ENCODE data around the gene SF3B3. TPM values are rescaled to one million over a fixed set of nuclear protein-coding genes. Genes with fewer than 3 reads are reported as not detected.

SF3B3 gene
- total and polyA plus RNA-seq, 10 of the 15 experiments (the other 5 are each of a cell fraction or from before 2014, with no cell fraction given), result 134 to 453 (median 215) TPM

- peak overlapping the region; percentile 84 for H3K27ac ChIP-seq (ENCODE audit: control insufficient read depth, insufficient read depth)
- CTCF ChIA-PET, result interaction anchor here (0.6 to 1.3 kb wide), 6 partner anchors 21 to 74 kb away, joined by 3 to 6 read pairs (median 4); no protein-coding TSS in a partner anchor
- SMC1A ChIA-PET (ENCODE audit: uncharacterized antibody, unreplicated experiment), result interaction anchor here (0.8 to 3.3 kb wide), 14 partner anchors 11 to 108 kb away, joined by 3 to 11 read pairs (median 4); partner anchors contain the start of genes FCSK and ST3GAL2
- POLR2A ChIA-PET, result interaction anchor here (0.6 to 2.4 kb wide), 9 partner anchors 38 to 102 kb away, joined by 3 to 16 read pairs (median 5); no protein-coding TSS in a partner anchor
- ATAC-seq (peak; percentile 95), DNase-seq (ENCODE audit: low read depth, low spot score) (peak; percentile 96), FAIRE-seq (peak; percentile 100)
- H3K9ac ChIP-seq (ENCODE audit: control insufficient read depth, insufficient read depth, low read length), result peak overlapping the region; percentile 53; the same call in 1 of the 2 replicates
- H3K79me2 ChIP-seq (ENCODE audit: control insufficient read depth, insufficient read depth, low read length), result no peaks in the 10 kb centered on the region
- no peaks in the 10 kb centered on the region for H3K9me3 ChIP-seq (replicated peaks; ENCODE audit: control insufficient read depth, insufficient read depth, low read length)
- no TSS peak for BruUV-seq (replicated peaks)
- H4K20me1 ChIP-seq (ENCODE audit: control insufficient read depth, insufficient read depth), result no peaks in the 10 kb centered on the region
- H3K4me1 ChIP-seq (ENCODE audit: control insufficient read depth, insufficient read depth, low read length), result peaks cover 27% of the 10 kb centered on the region
- H3K36me3 ChIP-seq (ENCODE audit: control insufficient read depth in 2 of 2, insufficient read depth in 2 of 2, low read length in 1 of 2), result peaks cover 10 to 17% of the 10 kb centered on the region in 2 experiments; a peak in 3 of 4 replicates
- RAD21 ChIA-PET (ENCODE audit: unreplicated experiment), result interaction anchor here (0.9 to 3.2 kb wide), 11 partner anchors 19 to 130 kb away, joined by 3 to 19 read pairs (median 5); partner anchors contain the start of gene DDX19A
- in situ Hi-C loops (cut with MboI) (no loop called here), intact Hi-C loops (cut with micrococcal nuclease; ENCODE audit: unreplicated experiment) (loop anchor here (1.0 to 2.0 kb wide), 5 partner anchors 22 to 96 kb away; partner anchors contain the start of genes COG4, FCSK, SF3B3 and ST3GAL2)
- H3K4me3 ChIP-seq, result no peak overlapping the region; the same call in 1 of the 2 replicates
- no peaks in the 10 kb centered on the region for H3K27me3 ChIP-seq (replicated peaks in 1 of 2; ENCODE audit: control insufficient read depth in 2 of 2, insufficient read depth in 2 of 2, low read length in 1 of 2)
- peak overlapping the region; percentile 73 for H3K4me2 ChIP-seq (ENCODE audit: control insufficient read depth, insufficient read depth)
- peak overlapping the region; percentile 58 for H2AFZ ChIP-seq (ENCODE audit: control insufficient read depth, low read depth, low read length)
- 16% methylated on average over 13 of the region's 13 CpGs for WGBS (ENCODE audit: insufficient coverage, insufficient replicate concordance, low lambda C conversion rate, missing lambda C conversion rate)
- TF ChIP-seq EP300 (IDR thresholded peaks at IDR 0.05; ENCODE audit: borderline replicate concordance in 1 of 2, control insufficient read depth in 1 of 2, low read depth in 2 of 2, low read length in 2 of 2) (peak; percentile 68 to 96), JUNB (IDR thresholded peaks at IDR 0.05) (peak; percentile 97), ZNF217 (IDR thresholded peaks at IDR 0.05) (0 out of 2 replicates have a peak, but pooled peaks have one; percentile 57), KDM1A (IDR thresholded peaks at IDR 0.05; ENCODE audit: borderline replicate concordance) (no peak), STAT3 (IDR thresholded peaks at IDR 0.05; ENCODE audit: low read depth, low read length) (no peak), FOXM1 (IDR thresholded peaks at IDR 0.05; ENCODE audit: low read depth, low read length) (peak; percentile 93), SPI1 (IDR thresholded peaks at IDR 0.05; ENCODE audit: borderline replicate concordance, insufficient read depth, low read depth, low read length) (no peak), RB1 (IDR thresholded peaks at IDR 0.05; ENCODE audit: borderline replicate concordance) (no peak), RAD21 (IDR thresholded peaks at IDR 0.05; ENCODE audit: insufficient read depth, low read depth, low read length) (no peak), SUPT20H (IDR thresholded peaks at IDR 0.05; ENCODE audit: borderline replicate concordance, control insufficient read depth, low read depth, low read length) (no peak), HDAC2 (IDR thresholded peaks at IDR 0.05) (no peak), SREBF2 (IDR thresholded peaks at IDR 0.05; ENCODE audit: low read length) (no peak), CHD2 (IDR thresholded peaks at IDR 0.05; ENCODE audit: borderline replicate concordance, low read depth, low read length) (no peak), BHLHE40 (IDR thresholded peaks at IDR 0.05; ENCODE audit: borderline replicate concordance in 1 of 2, low read depth in 2 of 2, low read length in 1 of 2) (peak; percentile 70 to 77; a peak in 3 of 4 replicates)
- TF ChIP-seq, protein P1, sequence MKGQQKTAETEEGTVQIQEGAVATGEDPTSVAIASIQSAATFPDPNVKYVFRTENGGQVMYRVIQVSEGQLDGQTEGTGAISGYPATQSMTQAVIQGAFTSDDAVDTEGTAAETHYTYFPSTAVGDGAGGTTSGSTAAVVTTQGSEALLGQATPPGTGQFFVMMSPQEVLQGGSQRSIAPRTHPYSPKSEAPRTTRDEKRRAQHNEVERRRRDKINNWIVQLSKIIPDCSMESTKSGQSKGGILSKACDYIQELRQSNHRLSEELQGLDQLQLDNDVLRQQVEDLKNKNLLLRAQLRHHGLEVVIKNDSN (IDR thresholded peaks at IDR 0.05; ENCODE audit: borderline replicate concordance, extremely low read length, insufficient read depth, low read depth, low read length), result no peak
- TF ChIP-seq, protein P2, sequence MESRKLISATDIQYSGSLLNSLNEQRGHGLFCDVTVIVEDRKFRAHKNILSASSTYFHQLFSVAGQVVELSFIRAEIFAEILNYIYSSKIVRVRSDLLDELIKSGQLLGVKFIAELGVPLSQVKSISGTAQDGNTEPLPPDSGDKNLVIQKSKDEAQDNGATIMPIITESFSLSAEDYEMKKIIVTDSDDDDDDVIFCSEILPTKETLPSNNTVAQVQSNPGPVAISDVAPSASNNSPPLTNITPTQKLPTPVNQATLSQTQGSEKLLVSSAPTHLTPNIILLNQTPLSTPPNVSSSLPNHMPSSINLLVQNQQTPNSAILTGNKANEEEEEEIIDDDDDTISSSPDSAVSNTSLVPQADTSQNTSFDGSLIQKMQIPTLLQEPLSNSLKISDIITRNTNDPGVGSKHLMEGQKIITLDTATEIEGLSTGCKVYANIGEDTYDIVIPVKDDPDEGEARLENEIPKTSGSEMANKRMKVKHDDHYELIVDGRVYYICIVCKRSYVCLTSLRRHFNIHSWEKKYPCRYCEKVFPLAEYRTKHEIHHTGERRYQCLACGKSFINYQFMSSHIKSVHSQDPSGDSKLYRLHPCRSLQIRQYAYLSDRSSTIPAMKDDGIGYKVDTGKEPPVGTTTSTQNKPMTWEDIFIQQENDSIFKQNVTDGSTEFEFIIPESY (IDR thresholded peaks at IDR 0.05), result no peak
Measured at GRCh38 chr16:70476272-70477020, 47.2 kb upstream of the SF3B3 start.

Measured in GM12878 (cell line).